Ovary (tissue), 3 donors: ENCODE measurements around the gene PRND.

Experiments
- CTCF ChIP-seq, 3 donors: fragments of 450-650 bp in 2 of 3; fragments of 200-600 bp in 1 of 3; IDR thresholded peaks; one replicate each; pipeline versions ENCODE4 v1.5.1 to v1.8.0; 2016 to 2022; ENCODE audit warnings: antibody characterized with exemption in 3 of 3, mild to moderate bottlenecking in 1 of 3
- EP300 ChIP-seq: sonication (generic); formaldehyde crosslinking; IDR thresholded peaks from one replicate; pipeline ENCODE4 v1.6.1; 2017; ENCODE audit warnings: antibody characterized with exemption
- POLR2A ChIP-seq: fragments of 450-650 bp; IDR thresholded peaks from one replicate; pipeline ENCODE4 v1.6.1; 2017; ENCODE audit warnings: antibody characterized with exemption, mild to moderate bottlenecking, moderate library complexity
- donor health status: DM: no; HTN: no; CAD: no.

- no peak for TF ChIP-seq CTCF (IDR thresholded peaks at IDR 0.05)
- no peak for TF ChIP-seq POLR2A
- TF ChIP-seq EP300: no peak
Measured at GRCh38 chr20:4775322-4776078, 53.8 kb downstream of the PRND start.
